ENCODE results near the gene SUPT16H. TPM values are rescaled to one million over a fixed set of nuclear protein-coding genes. Genes with fewer than 3 reads are reported as not detected.

SUPT16H gene
- total RNA-seq, 1 experiment from 2014 or later = 196 TPM

GRCh38 chr14:21326972-21327371, 56.8 kb downstream of the SUPT16H start:
- Histone ChIP-seq H3K27me3 (replicated peaks; ENCODE audit: insufficient read depth, low read depth, low read length, poor library complexity) (no peaks in the 10 kb centered on the region), H3K36me3 (ENCODE audit: insufficient read depth, low read length, poor library complexity, severe bottlenecking) (no peaks in the 10 kb centered on the region), H3K27ac (ENCODE audit: low read depth, low read length, poor library complexity, severe bottlenecking) (no peak overlapping the region), H3K4me1 (ENCODE audit: insufficient read depth, low read length, poor library complexity, severe bottlenecking) (no peaks in the 10 kb centered on the region), H3K4me3 (ENCODE audit: low read depth, low read length, poor library complexity, severe bottlenecking) (no peak overlapping the region), H3K9me3 (ENCODE audit: low read depth, low read length, poor library complexity, severe bottlenecking) (no peaks in the 10 kb centered on the region)
- POLR2A ChIA-PET (ENCODE audit: low non-redundant PET) = no interaction called here
- intact Hi-C loops (cut with micrococcal nuclease; ENCODE audit: unreplicated experiment) = no loop called here
- BruUV-seq (replicated peaks) = no TSS peak
- TF ChIP-seq CTCF (conservative IDR thresholded peaks at IDR 0.05; ENCODE audit: low read depth, low read length) (no peak), EZH2 (IDR thresholded peaks at IDR 0.05; ENCODE audit: borderline replicate concordance, low read depth, low read length, poor library complexity, severe bottlenecking) (no peak)
- no peak for DNase-seq (ENCODE audit: low spot score)
- CTCF ChIA-PET = interaction anchor here (0.7 kb wide), 1 partner anchor 1720 kb away, joined by 3 read pairs; no protein-coding TSS in a partner anchor

GRCh38 chr14:21322716-21323115, 61.1 kb downstream of the SUPT16H start:
- Histone ChIP-seq H3K4me3 (ENCODE audit: low read depth, low read length, poor library complexity, severe bottlenecking) (no peak overlapping the region), H3K4me1 (ENCODE audit: insufficient read depth, low read length, poor library complexity, severe bottlenecking) (peaks cover 5% of the 10 kb centered on the region), H3K36me3 (ENCODE audit: insufficient read depth, low read length, poor library complexity, severe bottlenecking) (no peaks in the 10 kb centered on the region), H3K9me3 (ENCODE audit: low read depth, low read length, poor library complexity, severe bottlenecking) (no peaks in the 10 kb centered on the region), H3K27me3 (replicated peaks; ENCODE audit: insufficient read depth, low read depth, low read length, poor library complexity) (no peaks in the 10 kb centered on the region), H3K27ac (ENCODE audit: low read depth, low read length, poor library complexity, severe bottlenecking) (no peak overlapping the region)
- ChIA-PET POLR2A (ENCODE audit: low non-redundant PET) (no interaction called here), CTCF (no interaction called here)
- intact Hi-C loops (cut with micrococcal nuclease; ENCODE audit: unreplicated experiment) = no loop called here
- BruUV-seq (replicated peaks) = no TSS peak
- DNase-seq (ENCODE audit: low spot score) = no peak
- TF ChIP-seq CTCF (conservative IDR thresholded peaks at IDR 0.05; ENCODE audit: low read depth, low read length) = no peak
- TF ChIP-seq EZH2 (IDR thresholded peaks at IDR 0.05; ENCODE audit: borderline replicate concordance, low read depth, low read length, poor library complexity, severe bottlenecking) = no peak

GRCh38 chr14:21320913-21321312, 62.9 kb downstream of the SUPT16H start:
- H3K4me3 ChIP-seq (ENCODE audit: low read depth, low read length, poor library complexity, severe bottlenecking) = no peak overlapping the region
- no peak overlapping the region for H3K27ac ChIP-seq (ENCODE audit: low read depth, low read length, poor library complexity, severe bottlenecking)
- no peaks in the 10 kb centered on the region for H3K9me3 ChIP-seq (ENCODE audit: low read depth, low read length, poor library complexity, severe bottlenecking)
- DNase-seq (ENCODE audit: low spot score) = no peak
- intact Hi-C loops (cut with micrococcal nuclease; ENCODE audit: unreplicated experiment) = no loop called here
- CTCF ChIA-PET = no interaction called here
- BruUV-seq (replicated peaks) = TSS peak; percentile 27
- H3K27me3 ChIP-seq (replicated peaks; ENCODE audit: insufficient read depth, low read depth, low read length, poor library complexity) = no peaks in the 10 kb centered on the region
- POLR2A ChIA-PET (ENCODE audit: low non-redundant PET) = no interaction called here
- H3K36me3 ChIP-seq (ENCODE audit: insufficient read depth, low read length, poor library complexity, severe bottlenecking) = no peaks in the 10 kb centered on the region
- TF ChIP-seq EZH2 (IDR thresholded peaks at IDR 0.05; ENCODE audit: borderline replicate concordance, low read depth, low read length, poor library complexity, severe bottlenecking) = no peak
- TF ChIP-seq CTCF (conservative IDR thresholded peaks at IDR 0.05; ENCODE audit: low read depth, low read length) = no peak
- H3K4me1 ChIP-seq (ENCODE audit: insufficient read depth, low read length, poor library complexity, severe bottlenecking) = peaks cover 5% of the 10 kb centered on the region

Measured in A673 (cell line).